Activated CD8-positive, alpha-beta memory T cell treated with anti-CD3 and anti-CD28 coated beads, Interleukin-2, amount 50 U/mL, for 4 hours (primary cell): Measurements from ENCODE around the gene ISOC2.
A peak's percentile ranks its signal among the peaks of the same experiment; 100 is the strongest.

ENCODE experiments used
- DNase-seq: peaks from one replicate; pipeline ENCODE4 v3.0.0-alpha.2; 2020

The ISOC2 gene

DNA sequence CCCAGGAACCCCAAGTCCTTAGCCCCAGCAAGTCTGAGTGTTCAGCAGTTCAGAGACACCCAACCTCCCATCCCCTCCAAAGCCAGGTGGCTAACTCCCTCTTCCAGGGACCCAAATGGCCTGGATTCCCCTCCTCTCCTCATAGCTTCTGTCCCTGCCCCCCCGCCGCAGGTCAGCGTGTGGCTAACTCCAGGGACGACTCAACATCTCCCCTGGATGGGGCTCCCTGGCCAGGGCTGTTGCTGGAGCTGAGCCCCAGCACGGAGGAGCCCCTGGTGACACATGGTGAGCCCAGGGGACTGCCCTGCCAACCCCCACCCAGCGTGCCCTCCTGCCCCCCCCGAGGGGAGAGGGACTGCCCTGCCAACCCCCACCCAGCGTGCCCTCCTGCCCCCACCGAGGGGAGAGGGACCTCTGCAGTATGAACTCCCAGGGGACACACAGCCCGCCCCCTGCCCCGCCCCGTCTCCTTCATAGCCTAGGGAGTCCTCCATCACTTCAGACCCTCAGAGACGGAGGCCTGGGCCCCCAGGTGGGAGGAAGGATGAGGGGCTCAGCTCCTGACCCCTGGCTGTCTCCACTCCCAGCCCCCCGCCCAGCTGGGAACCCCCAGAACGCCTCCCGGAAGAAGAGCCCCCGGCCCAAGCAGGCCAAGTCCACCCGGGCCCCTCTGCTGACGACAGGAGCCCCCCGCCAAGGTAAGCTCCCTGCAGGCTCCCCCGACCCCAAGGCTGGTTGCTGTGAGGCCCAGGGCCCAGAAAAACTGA, 28.5 kb upstream of the ISOC2 start:
- DNase-seq: no peak

DNA sequence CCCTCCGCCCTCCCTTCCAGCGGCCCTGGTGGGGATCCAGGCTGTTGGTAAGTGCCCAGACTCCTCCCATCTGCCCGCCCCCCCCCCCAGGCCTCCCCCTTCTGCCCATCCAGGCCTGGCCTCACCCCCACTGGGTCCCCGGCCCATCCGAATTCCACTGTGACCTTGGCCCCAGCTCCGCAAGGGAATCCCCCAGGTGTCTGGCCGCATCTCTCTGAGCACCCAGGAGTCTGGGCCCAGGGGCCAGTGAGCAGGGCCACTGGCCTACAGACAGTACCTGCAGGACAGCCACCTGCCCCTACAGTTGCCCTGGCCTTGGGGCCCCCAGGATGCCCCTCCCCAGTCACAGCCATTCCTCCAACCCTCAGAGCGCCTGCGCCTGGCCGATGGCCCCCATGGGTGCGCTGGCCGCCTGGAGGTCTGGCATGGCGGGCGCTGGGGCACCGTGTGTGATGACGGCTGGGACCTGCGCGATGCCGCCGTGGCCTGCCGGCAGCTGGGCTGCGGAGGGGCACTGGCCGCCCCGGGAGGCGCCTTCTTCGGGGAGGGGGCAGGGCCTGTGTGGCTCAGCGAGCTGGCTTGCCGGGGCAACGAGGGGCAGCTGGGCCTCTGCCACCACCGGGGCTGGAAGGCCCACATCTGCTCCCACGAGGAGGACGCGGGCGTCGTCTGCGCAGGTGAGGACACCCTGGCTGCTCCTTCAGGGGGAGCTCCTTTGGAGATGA, 27.7 kb upstream of the ISOC2 start:
- no peak for DNase-seq

DNA sequence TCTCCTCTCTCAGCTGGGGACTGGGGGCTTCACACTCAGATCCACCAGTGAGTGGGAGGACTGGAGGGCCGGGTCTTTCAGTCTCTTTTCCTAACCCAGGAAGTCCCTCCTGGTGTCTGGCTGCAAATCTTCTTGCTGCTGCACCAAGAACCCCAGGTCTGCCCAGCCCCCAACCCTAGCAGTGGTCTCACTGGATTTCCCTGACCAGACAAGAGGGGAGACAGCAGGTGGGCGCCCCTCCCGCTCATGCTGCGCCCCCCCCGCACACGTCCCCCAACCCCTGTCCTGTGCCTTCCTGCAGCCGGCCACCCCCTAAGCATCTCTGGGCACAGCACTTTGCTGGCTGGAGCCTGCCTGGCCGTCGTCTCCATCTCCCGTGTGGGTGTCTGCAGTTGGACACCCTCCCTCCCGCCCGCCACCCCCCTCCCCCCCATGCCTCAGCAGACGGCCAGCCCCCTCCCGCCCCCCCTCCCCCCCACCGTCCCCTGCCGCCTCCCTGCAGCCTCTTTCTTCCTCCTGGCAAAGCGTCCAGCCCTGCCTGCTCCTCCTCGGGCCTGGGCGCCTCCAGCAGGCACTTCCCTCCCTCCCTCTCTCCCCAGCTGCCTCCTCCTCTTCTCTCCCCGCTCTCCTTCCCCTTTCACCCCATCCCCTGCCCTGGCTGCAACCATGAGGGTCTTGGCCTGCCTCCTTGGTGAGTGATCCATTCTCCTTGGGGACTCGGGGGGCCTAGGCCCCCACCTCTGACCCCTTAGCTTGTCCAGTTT, 26.7 kb upstream of the ISOC2 start, which contains the start of gene SSC5D:
TSS of gene SSC5D (plus strand) at position 513 of the 764 bp plus-strand sequence. CDS start at position 667, 154 bp downstream.
- no peak for DNase-seq

DNA sequence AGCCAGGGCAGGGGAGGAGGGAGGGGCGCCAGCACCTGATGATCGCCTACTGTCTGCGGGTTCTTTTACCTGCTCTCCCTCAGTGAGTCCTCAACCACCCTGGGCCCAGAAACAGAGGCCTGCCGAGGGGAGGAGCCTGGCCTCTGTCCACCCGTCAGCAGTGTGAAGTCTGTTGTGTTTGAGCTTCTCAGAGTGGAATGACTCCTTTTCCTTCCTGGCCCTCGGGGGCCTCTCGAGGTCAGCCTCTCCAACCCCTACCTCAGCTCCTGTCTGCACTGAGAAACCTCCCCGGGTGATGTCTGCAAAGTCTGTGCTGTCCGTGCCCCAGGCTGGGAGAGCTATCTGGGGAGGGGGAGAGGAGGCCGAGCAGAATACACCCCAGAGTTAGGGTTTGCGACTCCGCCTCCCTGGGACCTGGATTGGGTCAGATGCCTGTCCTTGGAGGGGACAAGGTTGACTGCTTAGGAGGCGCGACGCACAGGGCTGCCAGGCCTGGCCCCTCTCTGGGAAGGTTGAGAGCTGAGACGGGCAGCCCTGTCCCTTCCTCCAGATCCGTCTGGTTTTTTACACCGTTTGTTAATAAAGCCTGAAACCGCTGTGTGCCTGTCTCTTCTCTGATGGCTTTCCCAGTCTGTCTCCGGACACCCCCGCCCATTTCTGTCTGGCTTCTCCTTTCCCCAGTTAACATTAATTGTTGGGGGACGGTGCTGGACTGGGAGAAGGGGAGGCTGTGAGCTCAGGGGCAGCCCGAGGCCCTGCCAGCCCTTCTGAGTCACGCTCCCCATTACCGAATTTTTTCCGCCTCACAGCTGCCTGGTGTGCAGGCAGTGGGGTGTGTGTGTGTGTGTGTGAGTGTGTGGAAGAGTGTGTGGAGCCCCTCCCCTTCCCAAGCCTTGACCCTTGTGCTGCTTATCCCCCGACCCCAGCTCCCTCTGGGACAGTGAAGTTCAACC, 25.8 kb upstream of the ISOC2 start:
- peak; percentile 46 for DNase-seq

DNA sequence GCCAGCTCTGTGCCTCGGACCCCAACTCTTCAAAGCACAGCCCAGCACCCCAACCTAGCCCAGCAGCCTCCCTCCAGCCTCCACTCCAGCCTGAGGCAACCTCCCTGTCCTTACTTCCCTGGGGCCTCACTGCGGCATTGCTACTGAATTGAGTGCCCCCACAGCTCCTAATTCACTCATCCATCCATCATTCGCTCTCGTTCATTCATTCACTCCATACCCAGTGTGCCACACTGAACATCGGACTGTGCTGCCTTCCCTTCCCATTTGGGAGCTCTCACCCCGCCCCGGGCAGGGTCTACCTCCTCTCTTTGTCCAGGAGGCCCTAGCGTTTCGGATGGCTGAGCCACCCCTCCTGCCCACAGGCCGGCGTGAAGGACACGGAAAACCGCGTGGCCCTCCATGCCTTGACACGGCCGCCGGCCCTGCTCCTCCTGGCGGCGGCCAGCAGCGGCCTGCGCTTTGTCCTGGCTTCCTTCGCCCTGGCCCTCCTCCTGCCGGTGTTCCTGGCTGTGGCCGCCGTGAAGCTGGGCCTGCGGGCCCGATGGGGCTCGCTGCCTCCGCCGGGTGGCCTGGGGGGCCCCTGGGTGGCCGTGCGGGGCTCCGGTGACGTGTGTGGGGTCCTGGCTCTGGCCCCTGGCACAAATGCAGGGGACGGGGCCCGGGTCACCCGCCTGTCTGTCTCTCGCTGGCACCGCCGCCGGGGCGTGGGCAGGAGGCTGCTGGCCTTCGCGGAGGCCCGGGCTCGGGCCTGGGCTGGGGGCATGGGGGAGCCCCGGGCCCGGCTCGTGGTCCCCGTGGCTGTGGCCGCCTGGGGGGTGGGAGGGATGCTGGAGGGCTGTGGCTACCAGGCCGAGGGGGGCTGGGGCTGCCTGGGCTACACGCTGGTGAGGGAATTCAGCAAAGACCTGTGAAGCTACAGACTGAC, 24.9 kb upstream of the ISOC2 start:
- DNase-seq: no peak

DNA sequence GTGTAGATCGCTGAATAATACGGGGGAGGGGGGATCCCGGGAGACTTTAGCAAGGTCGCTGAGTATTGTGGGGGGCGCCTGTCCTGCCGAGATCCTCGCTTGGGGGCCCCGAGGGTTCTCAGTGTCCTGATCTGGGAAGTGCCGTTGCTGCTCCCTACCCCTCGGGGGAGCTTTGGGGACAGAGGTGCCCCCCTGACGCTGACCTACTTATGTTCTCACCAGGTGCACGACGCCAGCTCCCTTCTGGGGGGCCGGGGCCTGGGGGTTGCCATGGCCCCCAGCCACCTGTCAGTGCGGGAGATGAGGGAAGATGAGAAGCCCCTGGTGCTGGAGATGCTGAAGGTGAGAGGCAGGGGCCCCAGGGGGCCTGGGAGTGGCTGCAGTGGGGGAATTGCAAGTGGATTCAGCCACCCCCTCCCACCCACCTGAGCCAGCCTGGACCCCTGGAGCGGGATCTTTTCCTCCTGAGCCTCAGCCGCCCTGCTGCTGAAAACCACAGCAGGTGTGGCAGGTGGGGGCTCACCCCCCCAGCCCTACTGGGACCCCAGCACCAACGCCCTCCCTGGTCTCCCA, 24.1 kb upstream of the ISOC2 start:
- no peak for DNase-seq

DNA sequence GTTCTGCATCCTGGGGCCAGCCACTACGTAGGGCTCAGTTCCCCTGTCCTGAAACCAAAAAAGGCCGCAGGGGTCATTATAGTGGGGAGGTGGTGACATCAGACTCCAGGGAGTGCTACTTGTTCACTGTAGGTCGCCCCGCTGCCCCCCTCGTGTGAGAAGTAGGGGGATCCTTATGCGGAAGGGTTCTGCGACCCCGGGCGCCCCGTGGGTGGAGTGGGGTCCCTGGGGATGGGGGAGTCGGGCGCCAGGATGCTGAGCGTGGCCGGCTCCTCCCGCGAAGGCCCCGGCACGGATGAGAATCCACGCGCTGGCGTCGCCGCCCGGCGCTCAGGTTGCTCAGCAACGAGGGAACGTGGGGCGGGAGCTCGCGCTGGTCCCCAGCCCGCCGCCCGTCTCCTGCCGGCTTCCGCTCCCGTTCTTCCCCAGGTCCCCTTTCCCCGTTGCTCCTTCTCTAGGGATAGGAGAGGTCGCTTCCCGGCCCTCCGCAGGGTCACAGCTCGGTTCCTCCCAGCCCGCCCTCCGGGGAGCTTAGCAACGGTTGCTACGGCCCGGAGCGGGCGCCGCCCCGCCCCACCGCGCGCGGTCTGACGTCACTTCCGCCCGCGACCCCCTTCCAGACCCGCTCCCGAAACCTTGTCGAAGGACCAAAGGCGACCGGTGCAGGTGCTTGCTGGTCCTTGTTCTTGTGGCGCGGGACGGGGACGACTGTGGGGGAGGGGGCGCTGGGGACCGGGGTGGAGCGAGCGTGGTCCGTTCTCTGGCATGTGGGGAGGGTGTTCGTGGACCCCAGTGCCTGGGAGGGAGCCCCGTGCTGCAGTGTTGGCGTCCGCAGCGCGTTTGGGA, 23.4 kb upstream of the ISOC2 start, which contains the start of gene NAT14:
TSS of gene NAT14 (plus strand) at position 596 of the 846 bp plus-strand sequence. CDS start 521 bp downstream, outside the sequence.
- DNase-seq: peak; percentile 65

DNA sequence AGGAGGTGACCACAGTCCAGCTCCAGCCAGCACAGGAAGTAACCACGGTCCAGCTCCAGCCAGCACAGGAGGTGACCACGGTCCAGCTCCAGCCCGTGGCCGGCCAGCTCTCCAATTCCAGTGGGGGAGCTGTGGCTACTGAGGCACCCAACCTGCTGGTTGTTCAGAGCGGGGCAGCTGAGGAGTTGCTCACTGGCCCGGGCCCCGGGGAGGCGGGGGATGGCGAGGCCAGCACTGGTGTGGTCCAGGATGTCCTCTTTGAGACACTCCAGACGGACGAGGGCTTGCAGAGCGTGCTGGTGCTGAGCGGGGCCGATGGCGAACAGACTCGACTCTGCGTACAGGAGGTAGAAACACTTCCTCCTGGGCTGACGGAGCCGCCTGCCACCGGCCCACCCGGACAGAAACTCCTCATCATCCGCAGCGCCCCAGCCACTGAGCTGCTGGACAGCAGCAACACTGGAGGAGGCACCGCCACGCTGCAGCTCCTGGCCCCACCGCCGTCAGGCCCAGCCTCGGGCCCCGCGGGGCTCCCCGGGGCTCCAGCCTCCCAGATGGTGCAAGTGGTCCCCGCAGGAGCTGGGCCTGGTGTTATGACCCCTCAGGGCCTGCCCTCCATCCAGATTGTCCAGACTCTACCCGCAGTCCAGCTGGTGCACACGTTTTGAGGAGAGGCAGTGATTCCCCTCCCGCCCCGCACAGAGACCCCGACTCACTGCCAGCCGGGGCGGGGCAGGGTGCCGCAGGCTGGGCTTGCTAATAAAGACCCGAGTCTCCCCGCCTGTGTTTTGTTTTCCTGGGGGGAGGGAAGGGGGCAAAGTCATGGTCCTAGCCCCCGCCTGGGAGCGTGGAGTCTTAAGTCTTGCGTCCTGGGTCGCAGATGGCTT, 22.5 kb upstream of the ISOC2 start:
- DNase-seq: no peak

DNA sequence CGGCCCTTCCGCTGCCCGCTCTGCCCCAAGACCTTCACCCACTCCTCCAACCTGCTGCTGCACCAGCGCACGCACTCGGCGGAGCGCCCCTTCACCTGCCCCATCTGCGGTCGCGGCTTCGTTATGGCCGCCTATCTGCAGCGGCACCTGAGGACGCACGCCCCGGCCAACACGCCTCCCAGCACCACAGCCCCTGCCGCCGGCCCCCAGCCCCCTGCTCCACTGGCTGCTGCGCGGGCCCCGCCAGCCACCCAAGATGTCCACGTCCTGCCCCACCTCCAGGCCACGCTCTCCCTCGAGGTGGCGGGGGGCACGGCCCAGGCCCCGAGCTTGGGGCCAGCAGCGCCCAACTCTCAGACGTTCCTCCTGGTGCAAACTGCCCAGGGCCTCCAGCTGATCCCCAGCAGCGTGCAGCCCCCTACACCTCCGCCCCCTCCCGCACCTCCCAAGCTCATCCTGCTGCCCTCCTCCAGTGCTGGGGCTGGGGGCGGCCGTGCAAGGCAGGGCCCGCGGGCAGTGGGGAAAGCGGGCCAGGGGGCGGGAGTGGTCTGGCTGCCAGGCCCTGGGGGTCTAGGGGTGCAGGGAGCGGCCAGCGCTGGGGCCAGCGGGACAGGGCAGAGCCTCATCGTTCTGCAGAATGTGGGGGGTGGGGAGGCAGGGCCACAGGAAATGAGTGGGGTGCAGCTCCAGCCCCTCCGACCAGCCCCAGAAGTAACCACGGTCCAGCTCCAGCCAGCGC, 21.7 kb upstream of the ISOC2 start:
- no peak for DNase-seq

DNA sequence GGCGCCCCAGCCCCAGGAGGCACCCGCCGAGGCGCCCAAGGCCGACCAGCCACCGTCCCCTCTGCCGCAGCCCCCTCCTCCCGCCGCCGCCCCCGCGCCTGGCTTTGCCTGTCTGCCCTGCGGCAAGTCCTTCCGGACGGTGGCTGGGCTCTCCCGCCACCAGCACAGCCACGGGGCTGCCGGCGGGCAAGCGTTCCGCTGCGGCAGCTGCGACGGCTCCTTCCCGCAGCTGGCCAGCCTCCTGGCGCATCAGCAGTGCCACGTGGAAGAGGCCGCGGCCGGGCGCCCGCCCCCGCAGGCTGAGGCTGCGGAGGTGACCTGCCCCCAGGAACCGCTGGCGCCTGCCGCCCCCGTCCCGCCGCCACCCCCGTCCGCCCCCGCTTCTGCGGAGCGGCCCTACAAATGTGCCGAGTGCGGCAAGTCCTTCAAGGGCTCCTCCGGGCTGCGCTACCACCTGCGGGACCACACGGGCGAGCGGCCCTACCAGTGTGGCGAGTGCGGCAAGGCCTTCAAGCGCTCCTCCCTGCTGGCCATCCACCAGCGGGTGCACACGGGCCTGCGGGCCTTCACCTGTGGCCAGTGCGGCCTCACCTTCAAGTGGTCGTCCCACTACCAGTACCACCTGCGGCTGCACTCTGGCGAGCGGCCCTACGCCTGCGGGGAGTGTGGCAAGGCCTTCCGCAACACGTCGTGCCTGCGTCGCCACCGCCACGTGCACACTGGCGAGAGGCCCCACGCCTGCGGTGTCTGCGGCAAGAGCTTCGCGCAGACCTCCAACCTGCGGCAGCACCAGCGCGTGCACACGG, 20.9 kb upstream of the ISOC2 start:
- no peak for DNase-seq

DNA sequence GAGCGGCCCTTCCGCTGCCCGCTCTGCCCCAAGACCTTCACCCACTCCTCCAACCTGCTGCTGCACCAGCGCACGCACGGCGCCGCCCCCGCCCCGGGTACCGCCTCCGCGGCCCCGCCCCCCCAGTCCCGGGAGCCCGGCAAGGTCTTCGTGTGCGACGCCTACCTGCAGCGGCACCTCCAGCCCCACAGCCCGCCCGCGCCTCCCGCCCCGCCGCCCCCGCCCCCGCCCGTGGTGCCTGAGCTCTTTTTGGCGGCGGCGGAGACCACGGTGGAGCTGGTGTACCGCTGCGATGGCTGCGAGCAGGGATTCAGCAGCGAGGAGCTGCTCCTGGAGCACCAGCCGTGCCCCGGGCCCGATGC, 20.3 kb upstream of the ISOC2 start:
- no peak for DNase-seq

DNA sequence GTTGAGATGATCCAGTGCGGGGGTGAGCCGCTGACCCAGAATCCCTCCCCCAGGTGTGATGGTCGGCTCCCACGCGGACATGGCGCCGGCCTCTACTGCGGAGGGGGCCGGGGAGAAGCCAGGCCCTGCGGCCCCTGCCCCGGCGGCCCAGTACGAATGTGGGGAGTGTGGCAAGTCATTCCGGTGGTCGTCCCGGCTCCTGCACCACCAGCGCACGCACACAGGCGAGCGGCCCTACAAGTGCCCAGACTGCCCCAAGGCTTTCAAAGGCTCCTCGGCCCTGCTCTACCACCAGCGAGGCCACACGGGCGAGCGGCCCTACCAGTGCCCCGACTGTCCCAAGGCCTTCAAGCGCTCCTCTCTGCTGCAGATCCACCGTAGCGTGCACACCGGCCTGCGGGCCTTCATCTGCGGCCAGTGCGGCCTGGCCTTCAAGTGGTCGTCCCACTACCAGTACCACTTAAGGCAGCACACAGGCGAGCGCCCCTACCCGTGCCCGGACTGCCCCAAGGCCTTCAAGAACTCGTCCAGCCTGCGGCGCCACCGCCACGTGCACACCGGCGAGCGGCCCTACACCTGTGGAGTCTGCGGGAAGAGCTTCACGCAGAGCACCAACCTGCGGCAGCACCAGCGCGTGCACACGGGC, 19.8 kb upstream of the ISOC2 start:
- no peak for DNase-seq

DNA sequence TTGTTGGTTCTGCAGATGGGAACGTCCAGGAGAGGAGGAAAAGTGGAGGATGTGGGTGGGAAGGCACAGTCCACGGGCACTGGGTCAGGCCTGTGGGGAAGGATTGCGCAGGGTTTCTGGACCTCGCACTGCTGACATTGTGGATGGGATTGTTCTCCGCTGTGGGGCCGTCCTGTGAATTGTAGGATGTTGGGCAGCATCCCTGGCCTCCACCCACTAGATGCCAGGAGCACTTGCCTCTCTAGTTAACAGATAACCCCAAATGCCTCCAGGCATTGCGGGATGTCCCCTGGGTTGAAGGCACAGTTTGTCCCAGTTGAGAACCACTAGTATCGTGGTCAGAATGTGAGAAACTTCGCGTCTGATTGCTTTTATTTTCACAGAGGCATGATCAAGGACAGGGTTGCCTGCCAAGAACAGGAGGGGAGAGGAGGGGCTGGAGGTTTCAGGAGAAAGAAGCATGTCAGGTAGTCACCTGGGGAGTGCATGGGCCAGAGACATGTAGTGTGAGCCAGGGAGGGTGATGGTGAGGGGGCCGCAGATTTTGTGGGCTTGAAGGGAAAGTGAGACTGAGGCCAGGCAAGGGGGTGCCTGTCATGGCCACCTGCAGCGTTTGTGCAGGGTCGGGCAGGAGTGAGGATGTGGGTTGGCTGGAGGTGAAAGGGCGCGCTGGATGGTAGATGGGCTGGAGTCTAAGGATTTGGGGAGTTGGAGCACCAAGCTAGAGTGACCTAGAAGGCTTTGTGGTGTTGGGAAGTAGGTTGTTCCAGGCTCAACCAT, 18.2 kb upstream of the ISOC2 start:
- DNase-seq: no peak

DNA sequence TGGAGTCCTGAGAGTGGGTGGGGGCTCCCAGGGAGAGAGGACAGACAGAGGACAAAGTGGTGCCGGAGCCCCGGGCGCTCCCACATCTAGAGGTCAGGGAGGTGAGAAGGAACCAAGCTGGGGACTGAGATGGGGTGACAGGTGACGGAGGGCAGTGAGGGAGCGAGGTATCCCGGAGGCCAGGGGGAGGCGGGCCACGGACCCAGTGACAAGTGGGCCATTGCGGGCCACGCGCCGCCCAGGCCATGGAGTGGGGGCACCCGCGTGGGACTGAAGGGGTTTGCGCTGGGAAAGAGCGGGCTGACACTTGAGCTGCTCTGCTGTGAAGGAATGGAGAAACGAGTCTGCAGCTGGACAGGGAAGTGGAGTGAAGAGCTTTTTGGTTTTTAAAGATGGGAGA, 17.6 kb upstream of the ISOC2 start:
- no peak for DNase-seq

DNA sequence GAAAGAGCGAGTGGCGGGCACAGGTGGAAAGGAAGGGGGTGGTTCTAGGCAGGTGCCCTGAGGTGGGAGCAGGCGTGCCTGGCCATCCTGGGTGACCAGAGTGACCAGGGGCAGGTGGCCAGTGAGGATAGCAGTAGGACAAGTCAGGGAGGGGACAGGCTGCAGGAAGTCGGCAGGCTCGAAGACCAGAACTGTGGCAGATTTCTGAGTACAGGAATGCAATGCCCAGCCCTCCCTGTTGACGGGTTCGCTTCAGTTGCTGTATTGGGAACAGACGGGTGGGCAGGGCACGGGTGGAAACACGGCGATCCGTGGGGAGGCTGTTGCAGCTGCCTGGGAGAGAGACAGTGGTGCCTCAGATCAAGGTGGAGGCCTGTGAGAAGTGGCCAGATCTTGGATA, 16.9 kb upstream of the ISOC2 start:
- DNase-seq: no peak

DNA sequence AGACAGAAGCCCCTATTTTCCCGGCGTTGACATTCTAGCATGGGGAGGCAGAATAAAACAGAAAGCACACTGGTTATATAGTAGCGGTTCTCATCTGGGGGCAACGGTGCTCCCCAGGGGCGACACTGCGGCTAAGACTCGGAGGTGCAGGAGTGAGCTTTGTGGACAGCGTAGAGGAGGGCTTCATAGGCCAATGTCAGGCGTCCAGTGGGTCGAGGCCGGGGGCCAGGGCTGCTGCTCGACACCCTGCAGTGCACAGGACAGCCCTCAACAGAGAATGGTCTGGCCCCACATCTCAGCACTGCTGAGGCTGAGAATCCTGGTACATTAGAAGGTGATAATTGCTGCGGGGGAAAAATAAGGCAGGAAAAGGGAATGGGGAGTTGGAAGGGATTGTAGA, 16.5 kb upstream of the ISOC2 start:
- no peak for DNase-seq
